SW480 (cell line): Measurements from ENCODE around the gene RAD9A.

Experiments used
- DNase-seq: peaks from one replicate; pipeline ENCODE4 v3.0.0-alpha.2; 2016; ENCODE audit warnings: low spot score

Gene RAD9A

GRCh38 chr11:67375320-67376055 is 16.3 kb upstream of the RAD9A start:
- DNase-seq = no peak

GRCh38 chr11:67376063-67376820 is 15.5 kb upstream of the RAD9A start:
- no peak for DNase-seq

GRCh38 chr11:67376873-67377808 is 14.6 kb upstream of the RAD9A start:
- no peak for DNase-seq

- no peak for DNase-seq
These were observed 13.2 kb upstream of the RAD9A start for GRCh38 chr11:67378544-67378943.

- peak; percentile 52 for DNase-seq
These were observed 12.4 kb upstream of the RAD9A start for GRCh38 chr11:67379061-67380058.

- no peak for DNase-seq
These were observed 10.4 kb upstream of the RAD9A start for GRCh38 chr11:67381244-67381972.

GRCh38 chr11:67382276-67383136 is 9.3 kb upstream of the RAD9A start:
- DNase-seq = peak; percentile 72

GRCh38 chr11:67384851-67385366 is 6.9 kb upstream of the RAD9A start:
- no peak for DNase-seq

GRCh38 chr11:67387069-67387468 is 4.7 kb upstream of the RAD9A start:
- no peak for DNase-seq

GRCh38 chr11:67387518-67387917 is 4.3 kb upstream of the RAD9A start:
- DNase-seq = no peak

GRCh38 chr11:67389477-67389876 is 2.3 kb upstream of the RAD9A start:
- DNase-seq = peak; percentile 63

- no peak for DNase-seq
These were observed 861 bp upstream of the RAD9A start for GRCh38 chr11:67390947-67391303.

- no peak for DNase-seq
These were observed 463 bp downstream of the RAD9A start for GRCh38 chr11:67392183-67392715.

GRCh38 chr11:67393437-67393836 is 1.7 kb downstream of the RAD9A start:
- DNase-seq = no peak

- no peak for DNase-seq
These were observed 2.2 kb downstream of the RAD9A start for GRCh38 chr11:67393990-67394389.

GRCh38 chr11:67395555-67396258 is 3.9 kb downstream of the RAD9A start:
- no peak for DNase-seq

- no peak for DNase-seq
These were observed 4.4 kb downstream of the RAD9A start for GRCh38 chr11:67396259-67396581.

- DNase-seq = no peak
These were observed 5.0 kb downstream of the RAD9A start for GRCh38 chr11:67396587-67397389.
